Activated T-cell treated with anti-CD3 and anti-CD28 coated beads, Interleukin-2, amount 50 U/mL, for 4 hours (primary cell): ENCODE results near the gene HELZ2. TPM values are rescaled to one million over a fixed set of nuclear protein-coding genes. Genes with fewer than 3 reads are reported as not detected.
"Not testable (repeated sequence)": the region's sequence is repeated elsewhere in the genome, so short reads cannot be mapped to it uniquely, and the experiment has no call there.

ENCODE experiments used
- ATAC-seq, 2 donors: fragments of 200-7000 bp; cut with Tn5 transposase; one replicate each; pipeline ENCODE4 v1.10.0; 2021
- DNase-seq: peaks from one replicate; pipeline ENCODE4 v3.0.0-alpha.2; 2020
- H3K27me3 Mint-ChIP-seq: one replicate; pipeline ENCODE4 v1.8.0; 2021; ENCODE audit warnings: low read depth, mixed read lengths
- H3K36me3 Mint-ChIP-seq: one replicate; pipeline ENCODE4 v1.8.0; 2022; ENCODE audit warnings: mixed read lengths; ENCODE audit not compliant: insufficient read depth
- H3K4me1 Mint-ChIP-seq: one replicate; pipeline ENCODE4 v1.8.0; 2021; ENCODE audit warnings: low read depth, mixed read lengths
- H3K4me3 Mint-ChIP-seq: one replicate; pipeline ENCODE4 v1.8.0; 2021; ENCODE audit warnings: mild to moderate bottlenecking, moderate library complexity, mixed read lengths
- H3K9me3 Mint-ChIP-seq: one replicate; pipeline ENCODE4 v1.8.0; 2021; ENCODE audit warnings: mixed read lengths
- total RNA-seq, 3 donors: library from RNA; stranded (reverse); gene quantifications; one replicate each; pipeline ENCODE4 v1.2.1, GENCODE V29; 2021

Gene HELZ2
- total RNA-seq, 3 donors from 2014 or later = 7.4 to 11.9 (median 7.8) TPM

- no peak for DNase-seq
- H3K36me3 Mint-ChIP-seq = peaks cover 11% of the 10 kb centered on the region
- no peak overlapping the region for H3K4me3 Mint-ChIP-seq
- peaks cover 4% of the 10 kb centered on the region for H3K4me1 Mint-ChIP-seq
- H3K27me3 Mint-ChIP-seq = no peaks in the 10 kb centered on the region
- no peaks in the 10 kb centered on the region for H3K9me3 Mint-ChIP-seq
- ATAC-seq = no peak
Measured at GRCh38 chr20:63606686-63607085, 32.6 kb upstream of the HELZ2 start.

- H3K4me1 Mint-ChIP-seq = peaks cover 4% of the 10 kb centered on the region
- no peaks in the 10 kb centered on the region for H3K27me3 Mint-ChIP-seq
- peaks cover 20% of the 10 kb centered on the region for H3K36me3 Mint-ChIP-seq
- H3K4me3 Mint-ChIP-seq = no peak overlapping the region
- no peak for DNase-seq
- no peaks in the 10 kb centered on the region for H3K9me3 Mint-ChIP-seq
- ATAC-seq = no peak
Measured at GRCh38 chr20:63602321-63602720, 28.3 kb upstream of the HELZ2 start.

GRCh38 chr20:63601679-63602078, 27.6 kb upstream of the HELZ2 start:
- not testable (repeated sequence) for DNase-seq, H3K9me3 Mint-ChIP-seq, H3K27me3 Mint-ChIP-seq, H3K4me1 Mint-ChIP-seq, ATAC-seq, H3K4me3 Mint-ChIP-seq
- H3K36me3 Mint-ChIP-seq = peaks cover 20% of the 10 kb centered on the region

DNA sequence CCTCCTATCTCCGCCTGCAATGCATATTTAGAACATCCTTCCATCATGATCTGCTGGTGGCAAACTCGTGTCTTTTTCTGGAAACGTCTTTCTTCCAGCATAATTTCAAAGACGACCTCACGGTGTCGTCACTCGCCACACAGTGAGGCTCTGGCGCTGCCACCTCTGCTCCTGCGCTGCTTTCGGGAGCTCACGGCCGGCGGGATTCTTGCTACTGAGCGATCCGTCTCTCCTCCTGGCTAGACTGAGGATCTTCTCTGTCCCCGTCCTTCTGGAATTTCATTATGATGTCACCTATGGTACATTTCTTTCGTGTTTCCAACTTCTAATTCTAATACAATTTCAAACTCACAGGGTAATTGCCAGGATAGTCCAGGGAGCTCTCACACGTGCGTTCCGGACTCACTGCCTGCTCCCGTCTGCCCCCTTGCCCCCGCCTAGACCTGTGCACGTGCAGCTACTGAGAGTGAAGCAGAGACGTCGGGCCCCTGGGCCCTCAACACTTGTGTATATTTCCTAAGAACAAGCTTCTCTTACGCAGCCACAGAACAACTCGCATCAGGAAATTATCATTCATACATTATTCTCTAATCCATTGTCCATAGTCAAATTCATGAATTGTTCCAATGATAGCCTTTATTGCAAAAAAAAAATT, 25.5 kb upstream of the HELZ2 start:
- DNase-seq (no peak), ATAC-seq (no peak)
- Mint-ChIP-seq H3K36me3 (peaks cover 26% of the 10 kb centered on the region), H3K4me3 (no peak overlapping the region), H3K4me1 (no peaks in the 10 kb centered on the region), H3K9me3 (no peaks in the 10 kb centered on the region), H3K27me3 (no peaks in the 10 kb centered on the region)

- H3K4me3 Mint-ChIP-seq = no peak overlapping the region
- H3K36me3 Mint-ChIP-seq = peaks cover 27% of the 10 kb centered on the region
- no peaks in the 10 kb centered on the region for H3K4me1 Mint-ChIP-seq
- H3K27me3 Mint-ChIP-seq = no peaks in the 10 kb centered on the region
- DNase-seq = no peak
- no peak for ATAC-seq
- H3K9me3 Mint-ChIP-seq = no peaks in the 10 kb centered on the region
Measured at GRCh38 chr20:63598479-63599395, 24.7 kb upstream of the HELZ2 start.

DNA sequence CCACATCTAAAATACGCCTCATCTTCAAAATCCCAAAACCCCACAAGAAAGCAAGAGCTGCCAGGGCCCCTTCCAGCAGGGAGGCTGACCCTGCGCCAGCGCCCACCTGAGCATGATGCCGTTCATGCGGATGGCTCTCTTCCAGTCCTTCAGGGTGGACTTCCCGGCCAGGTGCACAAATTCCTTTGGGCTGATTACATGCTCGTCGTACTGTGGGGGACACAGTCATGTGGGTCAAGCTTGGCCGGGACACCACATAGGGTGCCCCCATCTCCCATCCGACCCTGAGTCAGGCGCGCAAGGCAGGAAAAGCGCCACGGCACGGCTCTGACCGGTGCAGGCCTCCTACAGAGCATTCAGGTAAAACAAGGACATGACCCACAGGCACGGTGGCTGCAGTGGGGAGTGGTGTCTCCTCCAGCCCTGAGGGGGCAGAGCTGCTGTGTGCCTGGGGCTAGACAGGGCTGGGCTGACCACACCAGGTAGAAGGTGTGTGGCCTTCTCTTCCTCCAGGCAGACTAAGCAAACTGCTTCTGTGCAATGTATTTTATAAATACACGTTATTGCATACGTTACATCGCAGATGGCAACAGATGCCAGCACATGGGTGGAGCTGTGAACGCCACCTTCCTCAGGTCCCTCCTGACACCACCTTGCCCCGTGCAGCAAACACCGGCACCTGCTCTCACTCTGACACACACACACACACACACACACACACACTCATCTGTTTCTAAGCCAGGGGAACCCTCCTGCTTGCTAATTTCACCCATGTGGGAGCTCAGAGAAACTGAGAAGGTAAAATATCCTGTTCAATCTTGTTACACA, 23.8 kb upstream of the HELZ2 start:
- Mint-ChIP-seq H3K4me1 (no peaks in the 10 kb centered on the region), H3K9me3 (no peaks in the 10 kb centered on the region), H3K36me3 (peaks cover 29% of the 10 kb centered on the region), H3K27me3 (no peaks in the 10 kb centered on the region), H3K4me3 (no peak overlapping the region)
- ATAC-seq = no peak
- no peak for DNase-seq

- DNase-seq = no peak
- H3K27me3 Mint-ChIP-seq = no peaks in the 10 kb centered on the region
- H3K4me3 Mint-ChIP-seq = no peak overlapping the region
- H3K4me1 Mint-ChIP-seq = no peaks in the 10 kb centered on the region
- H3K36me3 Mint-ChIP-seq = peaks cover 26% of the 10 kb centered on the region
- ATAC-seq = no peak
- no peaks in the 10 kb centered on the region for H3K9me3 Mint-ChIP-seq
Measured at GRCh38 chr20:63596423-63596822, 22.4 kb upstream of the HELZ2 start.

GRCh38 chr20:63595416-63596127, 21.5 kb upstream of the HELZ2 start:
- Mint-ChIP-seq H3K36me3 (peaks cover 27% of the 10 kb centered on the region), H3K9me3 (no peaks in the 10 kb centered on the region), H3K4me1 (no peaks in the 10 kb centered on the region), H3K27me3 (no peaks in the 10 kb centered on the region), H3K4me3 (no peak overlapping the region)
- ATAC-seq (no peak), DNase-seq (no peak)

DNA sequence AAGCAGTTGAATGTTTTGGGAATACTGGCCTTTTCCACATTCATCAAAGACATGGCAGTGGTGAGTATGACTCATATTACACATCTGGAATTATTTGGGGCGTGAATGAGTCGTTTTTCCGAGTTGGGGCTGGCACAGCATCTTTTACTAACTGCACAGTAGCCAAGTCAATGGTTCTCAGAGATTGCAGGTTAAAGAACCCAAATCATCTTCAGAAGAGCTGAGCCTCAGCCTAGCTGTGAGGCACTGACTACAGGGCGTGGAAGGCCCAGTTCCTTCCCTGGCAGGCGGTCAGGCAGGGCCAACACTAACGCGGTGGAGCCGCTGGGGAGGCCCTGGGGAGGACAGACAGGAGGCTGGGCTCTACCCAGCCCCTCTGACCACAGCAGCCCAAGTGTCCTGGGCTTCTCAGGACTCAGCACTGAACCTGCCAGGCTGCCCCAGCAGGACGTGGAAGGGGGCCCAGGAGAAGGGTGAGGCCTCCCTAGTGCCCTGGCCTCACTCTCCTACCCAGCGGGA, 20.1 kb upstream of the HELZ2 start:
- ATAC-seq = no peak
- Mint-ChIP-seq H3K4me3 (no peak overlapping the region), H3K36me3 (peaks cover 27% of the 10 kb centered on the region), H3K9me3 (no peaks in the 10 kb centered on the region), H3K4me1 (no peaks in the 10 kb centered on the region), H3K27me3 (no peaks in the 10 kb centered on the region)
- DNase-seq = no peak

DNA sequence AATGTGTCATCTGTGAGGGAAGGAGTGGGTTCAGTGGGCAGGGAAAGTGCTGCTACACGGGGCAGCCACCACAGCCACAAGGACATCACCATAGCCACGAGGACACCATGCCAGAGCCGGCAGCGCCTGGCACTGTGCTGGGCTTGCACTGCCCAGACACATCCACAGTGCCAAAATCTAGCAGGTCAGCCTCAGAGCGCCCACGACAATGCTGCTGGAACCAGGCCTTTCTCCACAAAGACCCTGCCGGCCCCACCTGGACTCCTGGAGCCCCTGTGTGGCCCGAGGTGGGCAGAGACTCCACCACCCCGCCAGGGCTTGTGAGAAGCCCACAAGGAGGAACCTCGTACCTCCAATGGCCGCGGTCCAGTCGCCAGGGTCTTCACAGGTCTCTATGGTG, 18.6 kb upstream of the HELZ2 start:
- H3K4me1 Mint-ChIP-seq = peaks cover 6% of the 10 kb centered on the region
- ATAC-seq = no peak

GRCh38 chr20:63591786-63592355, 17.8 kb upstream of the HELZ2 start:
- Mint-ChIP-seq H3K4me3 (no peak overlapping the region), H3K4me1 (peaks cover 12% of the 10 kb centered on the region), H3K27me3 (no peaks in the 10 kb centered on the region), H3K9me3 (no peaks in the 10 kb centered on the region), H3K36me3 (peaks cover 32% of the 10 kb centered on the region)
- no peak for DNase-seq
- no peak for ATAC-seq

More for the DNA sequence above, 18.6 kb upstream of the HELZ2 start:
- no peak for DNase-seq
- no peak overlapping the region for H3K4me3 Mint-ChIP-seq
- H3K27me3 Mint-ChIP-seq = no peaks in the 10 kb centered on the region
- no peaks in the 10 kb centered on the region for H3K9me3 Mint-ChIP-seq
- H3K36me3 Mint-ChIP-seq = peaks cover 29% of the 10 kb centered on the region

DNA sequence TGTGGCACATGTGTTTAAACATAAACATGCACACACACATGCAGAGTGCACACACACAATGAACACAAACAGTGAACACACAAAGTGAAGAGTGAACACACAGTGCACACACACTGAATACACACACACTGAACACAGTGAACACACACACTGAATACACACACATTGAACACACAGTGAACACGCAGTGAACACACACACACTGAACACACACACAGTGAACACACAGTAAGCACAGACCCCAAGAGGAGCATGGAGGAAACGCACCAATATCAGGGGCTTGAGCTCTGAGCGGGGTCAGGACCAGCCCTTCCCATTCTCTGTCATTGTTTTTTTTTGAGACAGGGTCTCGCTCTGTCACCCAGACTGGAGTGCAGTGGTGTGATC, 17.1 kb upstream of the HELZ2 start:
- ATAC-seq (no peak), DNase-seq (no peak)
- Mint-ChIP-seq H3K4me1 (peaks cover 12% of the 10 kb centered on the region), H3K4me3 (no peak overlapping the region), H3K9me3 (no peaks in the 10 kb centered on the region), H3K27me3 (no peaks in the 10 kb centered on the region), H3K36me3 (peaks cover 32% of the 10 kb centered on the region)

- ATAC-seq (no peak), DNase-seq (no peak)
- Mint-ChIP-seq H3K36me3 (peaks cover 31% of the 10 kb centered on the region), H3K4me1 (peaks cover 12% of the 10 kb centered on the region), H3K27me3 (no peaks in the 10 kb centered on the region), H3K9me3 (no peaks in the 10 kb centered on the region), H3K4me3 (no peak overlapping the region)
Measured at GRCh38 chr20:63590218-63591146, 16.4 kb upstream of the HELZ2 start.
